ENCODE results near the gene LRRC8D.

Gene LRRC8D

DNA sequence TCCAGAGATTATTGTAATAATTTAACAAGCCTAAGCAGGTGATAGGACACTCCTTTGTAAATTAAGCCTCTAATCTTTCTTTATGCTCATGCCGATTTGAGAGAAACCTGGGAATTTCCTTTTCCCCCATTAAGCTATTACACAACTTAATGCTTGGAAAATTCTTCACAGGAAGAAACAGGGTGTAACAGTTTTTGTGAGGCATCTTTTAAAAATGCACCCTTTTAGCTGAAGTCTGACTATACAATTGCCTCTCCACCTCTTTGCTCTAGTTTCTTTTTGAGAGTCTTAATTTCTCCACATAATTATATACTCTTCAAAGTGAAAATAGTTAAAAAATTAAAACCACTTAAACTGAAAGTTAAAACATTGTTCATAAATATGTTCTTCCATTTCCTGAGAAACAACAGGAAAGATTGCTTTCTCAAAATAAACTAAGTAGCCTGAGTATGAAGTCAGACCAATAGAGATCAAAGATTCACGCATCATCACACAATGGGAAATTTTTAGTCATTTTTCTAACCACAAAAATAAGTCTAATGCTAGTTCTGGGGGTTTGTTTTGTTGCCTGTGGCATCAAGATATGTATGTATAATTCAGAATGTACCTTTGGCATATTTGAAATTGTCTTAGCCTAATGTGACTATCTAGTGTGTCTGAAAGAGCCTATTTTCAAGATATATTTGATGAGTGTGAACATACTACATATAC is 34.7 kb downstream of the LRRC8D start:
- no peak overlapping the region for H2AFZ ChIP-seq (ENCODE audit: low read length)
- peaks cover 38% of the 10 kb centered on the region; the same call in 1 of the 2 replicates for H3K36me3 ChIP-seq (ENCODE audit: insufficient read depth, low read length)
- H3K4me2 ChIP-seq (ENCODE audit: low read depth, low read length, poor library complexity, severe bottlenecking): peak overlapping the region; percentile 54

DNA sequence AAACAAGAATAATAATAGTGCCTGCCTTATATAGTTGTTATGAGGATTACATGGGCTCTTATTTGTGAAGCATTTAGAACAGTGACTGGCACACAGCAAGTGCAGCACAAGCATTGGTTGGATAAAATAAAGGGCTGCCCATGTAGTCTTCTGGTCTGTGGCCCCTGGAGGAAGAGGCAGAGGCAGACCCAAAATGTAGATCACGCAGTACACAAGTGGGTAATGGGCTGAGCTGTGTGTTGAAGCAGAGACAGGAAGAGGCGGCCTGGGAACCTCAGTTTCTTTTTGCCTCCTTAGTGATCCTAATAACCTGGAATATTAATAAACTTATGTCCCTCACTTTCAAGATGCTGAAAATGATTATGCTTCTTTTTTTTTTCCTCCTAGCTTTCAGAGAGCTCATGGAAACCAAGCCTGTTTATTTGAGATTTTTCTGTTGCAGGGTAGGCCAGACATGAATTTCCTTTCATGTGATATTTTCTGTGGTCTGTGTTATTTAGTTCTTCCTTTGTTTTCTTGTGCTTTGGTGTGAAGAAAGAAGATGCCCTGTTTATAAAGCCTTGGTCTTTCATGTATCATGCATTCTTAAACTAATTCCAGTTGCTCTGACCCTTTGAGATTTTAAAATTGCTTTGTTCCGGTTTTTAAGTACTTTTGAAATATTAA is 42.5 kb downstream of the LRRC8D start:
- H3K4me2 ChIP-seq (ENCODE audit: low read depth, low read length, poor library complexity, severe bottlenecking): peak overlapping the region; percentile 16
- no peaks in the 10 kb centered on the region for H3F3A ChIP-seq (ENCODE audit: low read depth)
- H3K27me3 ChIP-seq (ENCODE audit: insufficient read depth, low read length, poor library complexity, severe bottlenecking): no peaks in the 10 kb centered on the region
- TF ChIP-seq, protein P1, sequence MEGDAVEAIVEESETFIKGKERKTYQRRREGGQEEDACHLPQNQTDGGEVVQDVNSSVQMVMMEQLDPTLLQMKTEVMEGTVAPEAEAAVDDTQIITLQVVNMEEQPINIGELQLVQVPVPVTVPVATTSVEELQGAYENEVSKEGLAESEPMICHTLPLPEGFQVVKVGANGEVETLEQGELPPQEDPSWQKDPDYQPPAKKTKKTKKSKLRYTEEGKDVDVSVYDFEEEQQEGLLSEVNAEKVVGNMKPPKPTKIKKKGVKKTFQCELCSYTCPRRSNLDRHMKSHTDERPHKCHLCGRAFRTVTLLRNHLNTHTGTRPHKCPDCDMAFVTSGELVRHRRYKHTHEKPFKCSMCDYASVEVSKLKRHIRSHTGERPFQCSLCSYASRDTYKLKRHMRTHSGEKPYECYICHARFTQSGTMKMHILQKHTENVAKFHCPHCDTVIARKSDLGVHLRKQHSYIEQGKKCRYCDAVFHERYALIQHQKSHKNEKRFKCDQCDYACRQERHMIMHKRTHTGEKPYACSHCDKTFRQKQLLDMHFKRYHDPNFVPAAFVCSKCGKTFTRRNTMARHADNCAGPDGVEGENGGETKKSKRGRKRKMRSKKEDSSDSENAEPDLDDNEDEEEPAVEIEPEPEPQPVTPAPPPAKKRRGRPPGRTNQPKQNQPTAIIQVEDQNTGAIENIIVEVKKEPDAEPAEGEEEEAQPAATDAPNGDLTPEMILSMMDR (conservative IDR thresholded peaks at IDR 0.05; ENCODE audit: low read length): no peak
- no peak for TF ChIP-seq EZH2phosphoT487 (IDR thresholded peaks at IDR 0.05; ENCODE audit: borderline replicate concordance)
- H3K4me3 ChIP-seq (ENCODE audit: low read length, poor library complexity, severe bottlenecking): no peak overlapping the region
- no peaks in the 10 kb centered on the region for H3K9me3 ChIP-seq (ENCODE audit: insufficient read depth, low read depth, low read length)
- H4K20me1 ChIP-seq (ENCODE audit: insufficient read depth, low read length, poor library complexity, severe bottlenecking): peaks cover 16% of the 10 kb centered on the region
- no peak overlapping the region for H2AFZ ChIP-seq (ENCODE audit: low read length)
- peaks cover 18% of the 10 kb centered on the region for H3K4me1 ChIP-seq (ENCODE audit: insufficient read depth, low read length, poor library complexity, severe bottlenecking)
- H3K36me3 ChIP-seq (ENCODE audit: insufficient read depth, low read length): peaks cover 41% of the 10 kb centered on the region; the same call in 1 of the 2 replicates
- H3K9ac ChIP-seq (ENCODE audit: low read depth, low read length, poor library complexity, severe bottlenecking): no peak overlapping the region
- H3K9me2 ChIP-seq (replicated peaks; ENCODE audit: low read depth, low read length): no peaks in the 10 kb centered on the region
- peaks cover 79% of the 10 kb centered on the region for H3K79me2 ChIP-seq (ENCODE audit: insufficient read depth, low read length)

More for the DNA sequence above, 34.7 kb downstream of the LRRC8D start:
- H3K4me1 ChIP-seq (ENCODE audit: insufficient read depth, low read length, poor library complexity, severe bottlenecking): peaks cover 48% of the 10 kb centered on the region
- H3K4me3 ChIP-seq (ENCODE audit: low read length, poor library complexity, severe bottlenecking): peak overlapping the region; percentile 42
- peaks cover 90% of the 10 kb centered on the region for H3K79me2 ChIP-seq (ENCODE audit: insufficient read depth, low read length)
- peaks cover 57% of the 10 kb centered on the region for H4K20me1 ChIP-seq (ENCODE audit: insufficient read depth, low read length, poor library complexity, severe bottlenecking)
- H3K9me3 ChIP-seq (ENCODE audit: insufficient read depth, low read depth, low read length): no peaks in the 10 kb centered on the region
- H3F3A ChIP-seq (ENCODE audit: low read depth): no peaks in the 10 kb centered on the region
- TF ChIP-seq, protein P1 (conservative IDR thresholded peaks at IDR 0.05; ENCODE audit: low read length): no peak
- no peak for TF ChIP-seq EZH2phosphoT487 (IDR thresholded peaks at IDR 0.05; ENCODE audit: borderline replicate concordance)
- H3K9me2 ChIP-seq (replicated peaks; ENCODE audit: low read depth, low read length): no peaks in the 10 kb centered on the region
- no peak overlapping the region for H3K9ac ChIP-seq (ENCODE audit: low read depth, low read length, poor library complexity, severe bottlenecking)
- H3K27me3 ChIP-seq (ENCODE audit: insufficient read depth, low read length, poor library complexity, severe bottlenecking): no peaks in the 10 kb centered on the region

DNA sequence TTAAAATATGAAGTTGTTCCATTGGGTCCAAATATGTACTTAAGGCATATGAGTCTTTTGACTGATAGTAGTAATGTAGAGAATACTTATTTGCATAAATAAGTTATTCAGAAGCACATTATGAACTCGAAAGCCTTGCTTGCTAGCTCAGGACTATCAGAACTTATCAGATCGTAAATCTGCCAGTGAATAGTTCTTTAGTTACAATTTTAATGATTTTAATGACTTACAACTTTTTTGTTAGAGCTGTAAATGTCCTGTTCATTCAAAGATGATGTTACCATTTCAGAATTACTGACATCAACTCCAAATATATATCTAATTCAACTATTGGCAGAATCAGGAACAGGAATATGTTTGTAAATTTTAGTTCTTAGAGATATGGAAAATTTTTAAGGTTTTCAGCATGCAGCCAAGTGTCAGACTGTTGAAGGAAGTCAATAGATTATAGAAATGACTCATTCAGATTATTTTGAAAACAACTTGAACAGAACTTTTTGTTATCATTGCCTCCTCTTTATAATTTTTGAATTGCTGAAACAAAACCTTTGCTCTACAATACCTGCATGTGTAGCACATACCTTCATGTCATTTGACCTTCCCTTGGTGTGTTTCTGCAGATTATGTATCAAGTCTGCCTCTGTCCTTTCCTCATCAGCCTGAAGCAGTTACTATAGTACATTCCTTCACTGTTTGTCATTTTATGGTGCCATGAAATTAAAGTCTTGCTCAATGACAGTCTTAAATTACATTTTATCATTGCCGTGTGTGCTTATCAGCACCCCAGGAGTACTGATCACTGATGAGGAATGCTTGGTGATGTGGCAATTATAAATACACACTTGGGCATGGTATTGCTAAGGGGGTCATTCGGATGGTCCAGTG is 44.9 kb downstream of the LRRC8D start:
- peaks cover 45% of the 10 kb centered on the region; the same call in 1 of the 2 replicates for H3K36me3 ChIP-seq (ENCODE audit: insufficient read depth, low read length)
- TF ChIP-seq EZH2phosphoT487 (IDR thresholded peaks at IDR 0.05; ENCODE audit: borderline replicate concordance): no peak
- TF ChIP-seq, protein P1 (conservative IDR thresholded peaks at IDR 0.05; ENCODE audit: low read length): no peak
- no peaks in the 10 kb centered on the region for H3K27me3 ChIP-seq (ENCODE audit: insufficient read depth, low read length, poor library complexity, severe bottlenecking)
- no peaks in the 10 kb centered on the region for H3K9me2 ChIP-seq (replicated peaks; ENCODE audit: low read depth, low read length)
- peaks cover 68% of the 10 kb centered on the region for H3K79me2 ChIP-seq (ENCODE audit: insufficient read depth, low read length)
- peaks cover 16% of the 10 kb centered on the region for H4K20me1 ChIP-seq (ENCODE audit: insufficient read depth, low read length, poor library complexity, severe bottlenecking)
- H3K4me3 ChIP-seq (ENCODE audit: low read length, poor library complexity, severe bottlenecking): no peak overlapping the region
- peaks cover 21% of the 10 kb centered on the region for H3K4me1 ChIP-seq (ENCODE audit: insufficient read depth, low read length, poor library complexity, severe bottlenecking)
- no peak overlapping the region for H2AFZ ChIP-seq (ENCODE audit: low read length)
- H3K9ac ChIP-seq (ENCODE audit: low read depth, low read length, poor library complexity, severe bottlenecking): no peak overlapping the region
- no peaks in the 10 kb centered on the region for H3K9me3 ChIP-seq (ENCODE audit: insufficient read depth, low read depth, low read length)
- no peaks in the 10 kb centered on the region for H3F3A ChIP-seq (ENCODE audit: low read depth)
- no peak overlapping the region for H3K4me2 ChIP-seq (ENCODE audit: low read depth, low read length, poor library complexity, severe bottlenecking)
